B cell (primary cell): ENCODE data around the gene ZNF805. TPM values are rescaled to one million over a fixed set of nuclear protein-coding genes. Genes with fewer than 3 reads are reported as not detected.

ENCODE experiments used
- ATAC-seq: fragments of 200-7000 bp; cut with Tn5 transposase; one replicate; pipeline ENCODE4 v1.10.0; 2021; ENCODE audit warnings: low read depth, mild to moderate bottlenecking, moderate number of reproducible peaks, moderate library complexity
- CTCF ChIA-PET: fragments of 350-600 bp; sonication (Branson Sonifier 250); formaldehyde crosslinking; loops from one replicate; lab custom pipeline; 2021; ENCODE audit warnings: antibody characterized with exemption, inconsistent platforms; lab: Charles Lee
- POLR2A ChIA-PET: fragments of 350-600 bp; sonication (Branson Sonifier 250); formaldehyde crosslinking; loops from one replicate; lab custom pipeline; 2021; ENCODE audit warnings: antibody characterized with exemption; lab: Charles Lee
- DNase-seq: peaks from one replicate; pipeline ENCODE4 v3.0.0; 2013
- H2AFZ ChIP-seq: 2 replicates; pipeline ENCODE4 v1.6.1; 2012; ENCODE audit warnings: mild to moderate bottlenecking, low read depth, low read length; ENCODE audit not compliant: insufficient read depth, poor library complexity, severe bottlenecking
- H3K27ac ChIP-seq, 2 donors: 1 replicate in 1 of 2; 2 replicates in 1 of 2; pipeline ENCODE4 v1.5.1; 2012 to 2013; ENCODE audit warnings: low read length in 2 of 2, mild to moderate bottlenecking in 2 of 2, moderate library complexity in 1 of 2
- H3K27me3 ChIP-seq, 4 experiments: fragments of 200-600 bp in 1 of 4; sonication (generic) in 1 of 4; replicated peaks in 1 of 4; 1 replicate in 2 of 4; 2 replicates in 2 of 4; pipeline versions ENCODE4 v1.6.1 to v1.7.0; 2013 to 2016; ENCODE audit warnings: low read length in 3 of 4, mild to moderate bottlenecking in 2 of 4, mixed read lengths in 1 of 4, moderate library complexity in 1 of 4; ENCODE audit not compliant: insufficient read depth in 4 of 4, control insufficient read depth in 3 of 4; ENCODE audit errors: control extremely low read depth in 1 of 4
- H3K36me3 ChIP-seq, 2 experiments: replicated peaks in 1 of 2; 1 replicate in 1 of 2; 2 replicates in 1 of 2; pipeline versions ENCODE4 v1.6.1 to v1.7.1; 2013; ENCODE audit warnings: low read length in 1 of 2; ENCODE audit not compliant: insufficient read depth in 2 of 2, control insufficient read depth in 1 of 2; ENCODE audit errors: control extremely low read depth in 1 of 2, extremely low read depth in 1 of 2
- H3K4me1 ChIP-seq, 2 donors: fragments of 200-600 bp in 1 of 2; sonication (generic) in 1 of 2; 1 replicate in 1 of 2; 2 replicates in 1 of 2; pipeline versions ENCODE4 v1.5.1 to v1.6.1; 2013 to 2017; ENCODE audit warnings: low read length in 2 of 2; ENCODE audit not compliant: control insufficient read depth in 2 of 2, insufficient read depth in 2 of 2
- H3K4me2 ChIP-seq: replicated peaks from 2 replicates; pipeline ENCODE3; 2012; ENCODE audit warnings: mild to moderate bottlenecking, low read depth, low read length; ENCODE audit not compliant: poor library complexity, severe bottlenecking
- H3K4me3 ChIP-seq, 5 experiments: fragments of 200-600 bp in 1 of 5; sonication (generic) in 1 of 5; 1 replicate in 3 of 5; 2 replicates in 2 of 5; pipeline versions ENCODE4 v1.5.1 to v1.7.0; 2011 to 2016; ENCODE audit warnings: low read length in 4 of 5, mild to moderate bottlenecking in 4 of 5, low read depth in 2 of 5, control low read depth in 1 of 5, moderate library complexity in 1 of 5; ENCODE audit not compliant: insufficient read depth in 1 of 5; ENCODE audit errors: control extremely low read depth in 1 of 5, extremely low read depth in 1 of 5
- H3K79me2 ChIP-seq: fragments of 200-600 bp; sonication (generic); one replicate; pipeline ENCODE4 v1.6.0; 2016; ENCODE audit warnings: low read length; ENCODE audit not compliant: control insufficient read depth, insufficient read depth
- H3K9ac ChIP-seq: fragments of 200-600 bp; sonication (generic); 2 replicates; pipeline ENCODE4 v1.6.1; 2017; ENCODE audit warnings: mild to moderate bottlenecking, low read length, moderate library complexity
- H3K9me3 ChIP-seq, 3 donors: one replicate each; pipeline versions ENCODE4 v1.6.1 to v1.7.1; 2013; ENCODE audit warnings: low read length in 2 of 3; ENCODE audit not compliant: control insufficient read depth in 2 of 3, insufficient read depth in 1 of 3; ENCODE audit errors: control extremely low read depth in 1 of 3
- H4K20me1 ChIP-seq: 2 replicates; pipeline ENCODE4 v1.6.0; 2012; ENCODE audit warnings: mild to moderate bottlenecking, low read length; ENCODE audit not compliant: insufficient read depth, control insufficient read depth, poor library complexity, severe bottlenecking
- H3K27ac Mint-ChIP-seq: one replicate; pipeline ENCODE4 v1.8.0; 2021; ENCODE audit warnings: mixed read lengths
- H3K27me3 Mint-ChIP-seq: one replicate; pipeline ENCODE4 v1.8.0; 2021; ENCODE audit warnings: mixed read lengths
- H3K4me1 Mint-ChIP-seq: one replicate; pipeline ENCODE4 v1.8.0; 2021; ENCODE audit warnings: mixed read lengths
- H3K4me3 Mint-ChIP-seq: one replicate; pipeline ENCODE4 v1.8.0; 2021; ENCODE audit warnings: mixed read lengths
- H3K9me3 Mint-ChIP-seq: one replicate; pipeline ENCODE4 v1.8.0; 2022; ENCODE audit warnings: mixed read lengths; ENCODE audit not compliant: insufficient read depth
- CTCF ChIP-seq: fragments of 200-600 bp; IDR thresholded peaks from one replicate; pipeline ENCODE4 v1.8.0; 2022; ENCODE audit warnings: antibody characterized with exemption, mild to moderate bottlenecking
- EZH2 ChIP-seq: IDR thresholded peaks from 2 replicates; pipeline ENCODE4 v1.6.1; 2012; ENCODE audit warnings: borderline replicate concordance, low read depth, mild to moderate bottlenecking, moderate library complexity, low read length; ENCODE audit not compliant: insufficient read depth, poor library complexity, severe bottlenecking
- WGBS: methylation state at CpG from one replicate; pipeline ENCODE4 v1.1.5; 2013; ENCODE audit warnings: missing lambda C conversion rate; ENCODE audit not compliant: insufficient coverage; 5-methylcytosine and 5-hydroxymethylcytosine counted together
- intact Hi-C: fragments of 100-400 bp; cut with micrococcal nuclease; formaldehyde crosslinking; loops from one replicate; pipeline ENCODE4 v1.10.0; 2022
- polyA plus RNA-seq: library from polyadenylated mRNA; depleted of rRNA; stranded (reverse); fragments of >200 nt; gene quantifications from 2 replicates; pipeline ENCODE4 v1.2.3, GENCODE V29; 2012
- total RNA-seq, 2 donors: library from RNA; stranded (reverse); fragments of 120-200 nt in 1 of 2; gene quantifications; 1 replicate in 1 of 2; 2 replicates in 1 of 2; pipeline versions ENCODE4 v1.2.3 to v1.2.4, GENCODE V29; 2013 to 2022

Gene ZNF805
- total and polyA plus RNA-seq, 2 donors (not counting 1 experiment from before 2014, with no cell fraction given), result 1.9 to 20.0 TPM

GRCh38 chr19:57245066-57245465 is 4.6 kb downstream of the ZNF805 start:
- Histone ChIP-seq H2AFZ (no peak overlapping the region), H3K79me2 (peaks cover 48% of the 10 kb centered on the region), H3K4me1 (peaks cover 16 to 17% of the 10 kb centered on the region in 2 donors), H3K27ac (no peak overlapping the region), H3K36me3 (peaks cover 12 to 37% of the 10 kb centered on the region in 2 experiments), H3K9ac (no peak overlapping the region), H3K4me3 (no peak overlapping the region), H3K27me3 (no peaks in the 10 kb centered on the region), H3K4me2 (no peak overlapping the region), H3K9me3 (no peaks in the 10 kb centered on the region), H4K20me1 (peaks cover 5% of the 10 kb centered on the region)
- Mint-ChIP-seq H3K9me3 (no peaks in the 10 kb centered on the region), H3K4me1 (peaks cover 33% of the 10 kb centered on the region), H3K4me3 (no peak overlapping the region), H3K27ac (no peak overlapping the region), H3K27me3 (no peaks in the 10 kb centered on the region)
- ChIA-PET CTCF (no interaction called here), POLR2A (no interaction called here)
- intact Hi-C loops, result no loop called here
- ATAC-seq, result no peak
- WGBS, result 100% methylated on average over 1 of the region's 5 CpGs
- TF ChIP-seq CTCF (no peak), EZH2 (no peak)
- DNase-seq, result no peak

GRCh38 chr19:57245959-57246358 is 5.5 kb downstream of the ZNF805 start:
- no peak overlapping the region for H3K9ac ChIP-seq
- peaks cover 5% of the 10 kb centered on the region for H4K20me1 ChIP-seq
- POLR2A ChIA-PET, result no interaction called here
- intact Hi-C loops, result no loop called here
- H3K27me3 Mint-ChIP-seq, result no peaks in the 10 kb centered on the region
- peaks cover 15 to 43% of the 10 kb centered on the region in 2 experiments for H3K36me3 ChIP-seq
- H3K4me1 Mint-ChIP-seq, result peaks cover 26% of the 10 kb centered on the region
- TF ChIP-seq EZH2 (no peak), CTCF (no peak)
- no peaks in the 10 kb centered on the region for H3K27me3 ChIP-seq
- ATAC-seq (no peak), DNase-seq (no peak)
- WGBS, result 94% methylated on average over 6 of the region's 6 CpGs
- no peak overlapping the region for H3K27ac Mint-ChIP-seq
- no peak overlapping the region for H2AFZ ChIP-seq
- H3K9me3 Mint-ChIP-seq, result no peaks in the 10 kb centered on the region
- no peaks in the 10 kb centered on the region for H3K9me3 ChIP-seq
- H3K4me3 Mint-ChIP-seq, result no peak overlapping the region
- H3K4me2 ChIP-seq, result no peak overlapping the region
- no peak overlapping the region for H3K4me3 ChIP-seq
- peaks cover 45% of the 10 kb centered on the region for H3K79me2 ChIP-seq
- peaks cover 12 to 15% of the 10 kb centered on the region in 2 donors for H3K4me1 ChIP-seq
- CTCF ChIA-PET, result no interaction called here
- no peak overlapping the region for H3K27ac ChIP-seq
